ENCODE measurements around the gene SUCO. TPM values are rescaled to one million over a fixed set of nuclear protein-coding genes. Genes with fewer than 3 reads are reported as not detected.

Gene SUCO
- total and polyA plus RNA-seq, 2 of the 8 experiments (the other 6 are each of a cell fraction or from before 2014, with no cell fraction given) = 8.3 to 35.8 TPM

DNA sequence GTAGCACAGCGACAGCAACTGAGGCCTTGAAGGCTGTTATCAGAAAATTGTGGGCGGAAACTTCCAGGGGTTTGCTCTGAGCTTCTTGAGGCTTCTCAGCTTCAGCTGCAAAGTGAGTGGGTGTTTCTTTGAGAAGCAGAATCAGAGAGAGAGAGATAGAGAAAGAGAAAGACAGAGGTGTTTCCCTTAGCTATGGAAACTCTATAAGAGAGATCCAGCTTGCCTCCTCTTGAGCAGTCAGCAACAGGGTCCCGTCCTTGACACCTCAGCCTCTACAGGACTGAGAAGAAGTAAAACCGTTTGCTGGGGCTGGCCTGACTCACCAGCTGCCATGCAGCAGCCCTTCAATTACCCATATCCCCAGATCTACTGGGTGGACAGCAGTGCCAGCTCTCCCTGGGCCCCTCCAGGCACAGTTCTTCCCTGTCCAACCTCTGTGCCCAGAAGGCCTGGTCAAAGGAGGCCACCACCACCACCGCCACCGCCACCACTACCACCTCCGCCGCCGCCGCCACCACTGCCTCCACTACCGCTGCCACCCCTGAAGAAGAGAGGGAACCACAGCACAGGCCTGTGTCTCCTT is 126.0 kb downstream of the SUCO start, which contains the start of gene FASLG (continued):
- TF ChIP-seq MAFK (IDR thresholded peaks at IDR 0.05; ENCODE audit: low read depth, low read length) (no peak), HDAC2 (IDR thresholded peaks at IDR 0.05; ENCODE audit: borderline replicate concordance in 1 of 2, low read depth in 2 of 2, low read length in 2 of 2) (no peak)
